HL-60 (cell line): Measurements from ENCODE around the gene NT5C1A.

Experiments used
- DNase-seq, 2 experiments: peaks; one replicate each; pipeline ENCODE4 v3.0.0-alpha.2; 2010 to 2020; ENCODE audit warnings: low read depth in 1 of 2, low spot score in 1 of 2
- H3K27ac ChIP-seq: fragments of 250-450 bp; sonication (Bioruptor Pico); replicated peaks from 2 replicates; pipeline ENCODE4 v1.5.1; 2020; ENCODE audit warnings: mild to moderate bottlenecking, moderate library complexity
- H3K27me3 ChIP-seq: fragments of 250-450 bp; sonication (Bioruptor Pico); 2 replicates; pipeline ENCODE4 v1.5.1; 2021; ENCODE audit warnings: mild to moderate bottlenecking, moderate library complexity; ENCODE audit not compliant: insufficient read depth, poor library complexity, severe bottlenecking
- H3K4me3 ChIP-seq: replicated peaks from 2 replicates; pipeline ENCODE4 v1.5.1; 2011; ENCODE audit warnings: mild to moderate bottlenecking, control low read depth, low read length; ENCODE audit not compliant: insufficient read depth
- GABPA ChIP-seq: IDR thresholded peaks from 2 replicates; pipeline ENCODE4 v1.6.1; 2012; ENCODE audit warnings: low read depth
- POLR2AphosphoS5 ChIP-seq: IDR thresholded peaks from 2 replicates; pipeline ENCODE4 v1.6.1; 2012; ENCODE audit warnings: low read depth
- SPI1 ChIP-seq: IDR thresholded peaks from 2 replicates; pipeline ENCODE4 v1.6.1; 2012; ENCODE audit warnings: low read depth, mild to moderate bottlenecking, borderline replicate concordance
- TF ChIP-seq, protein P1 (sequence below): IDR thresholded peaks from one replicate; pipeline ENCODE4 v1.5.1; 2011; ENCODE audit warnings: low read length, control low read depth, inconsistent platforms; ENCODE audit not compliant: insufficient read depth
- TF ChIP-seq, protein P2 (sequence below): IDR thresholded peaks from 2 replicates; pipeline ENCODE4 v1.6.1; 2012; ENCODE audit warnings: low read depth; ENCODE audit not compliant: insufficient replicate concordance

The NT5C1A gene

DNA sequence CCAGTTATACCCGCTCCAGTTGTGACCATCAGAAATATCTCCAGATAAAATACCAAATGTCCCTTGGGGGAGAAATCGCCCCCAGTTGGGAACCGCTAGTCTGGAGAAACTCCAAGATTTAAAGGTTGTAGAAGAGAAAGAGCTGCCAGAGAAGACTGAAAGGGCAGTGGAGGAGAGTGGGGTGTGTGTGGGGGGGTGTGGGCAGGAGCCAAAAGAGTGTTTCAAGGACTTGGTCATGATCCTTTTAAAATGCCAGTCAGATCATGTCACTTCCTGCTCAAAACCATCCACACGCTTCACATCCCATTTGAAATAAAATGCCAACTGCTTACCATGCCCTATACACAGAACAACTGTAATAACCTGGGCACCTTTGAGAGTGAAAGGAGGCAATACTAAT, 29.1 kb downstream of the NT5C1A start:
- TF ChIP-seq GABPA (no peak), SPI1 (no peak), POLR2AphosphoS5 (no peak)
- TF ChIP-seq, protein P1, sequence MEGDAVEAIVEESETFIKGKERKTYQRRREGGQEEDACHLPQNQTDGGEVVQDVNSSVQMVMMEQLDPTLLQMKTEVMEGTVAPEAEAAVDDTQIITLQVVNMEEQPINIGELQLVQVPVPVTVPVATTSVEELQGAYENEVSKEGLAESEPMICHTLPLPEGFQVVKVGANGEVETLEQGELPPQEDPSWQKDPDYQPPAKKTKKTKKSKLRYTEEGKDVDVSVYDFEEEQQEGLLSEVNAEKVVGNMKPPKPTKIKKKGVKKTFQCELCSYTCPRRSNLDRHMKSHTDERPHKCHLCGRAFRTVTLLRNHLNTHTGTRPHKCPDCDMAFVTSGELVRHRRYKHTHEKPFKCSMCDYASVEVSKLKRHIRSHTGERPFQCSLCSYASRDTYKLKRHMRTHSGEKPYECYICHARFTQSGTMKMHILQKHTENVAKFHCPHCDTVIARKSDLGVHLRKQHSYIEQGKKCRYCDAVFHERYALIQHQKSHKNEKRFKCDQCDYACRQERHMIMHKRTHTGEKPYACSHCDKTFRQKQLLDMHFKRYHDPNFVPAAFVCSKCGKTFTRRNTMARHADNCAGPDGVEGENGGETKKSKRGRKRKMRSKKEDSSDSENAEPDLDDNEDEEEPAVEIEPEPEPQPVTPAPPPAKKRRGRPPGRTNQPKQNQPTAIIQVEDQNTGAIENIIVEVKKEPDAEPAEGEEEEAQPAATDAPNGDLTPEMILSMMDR = no peak
- TF ChIP-seq, protein P2, sequence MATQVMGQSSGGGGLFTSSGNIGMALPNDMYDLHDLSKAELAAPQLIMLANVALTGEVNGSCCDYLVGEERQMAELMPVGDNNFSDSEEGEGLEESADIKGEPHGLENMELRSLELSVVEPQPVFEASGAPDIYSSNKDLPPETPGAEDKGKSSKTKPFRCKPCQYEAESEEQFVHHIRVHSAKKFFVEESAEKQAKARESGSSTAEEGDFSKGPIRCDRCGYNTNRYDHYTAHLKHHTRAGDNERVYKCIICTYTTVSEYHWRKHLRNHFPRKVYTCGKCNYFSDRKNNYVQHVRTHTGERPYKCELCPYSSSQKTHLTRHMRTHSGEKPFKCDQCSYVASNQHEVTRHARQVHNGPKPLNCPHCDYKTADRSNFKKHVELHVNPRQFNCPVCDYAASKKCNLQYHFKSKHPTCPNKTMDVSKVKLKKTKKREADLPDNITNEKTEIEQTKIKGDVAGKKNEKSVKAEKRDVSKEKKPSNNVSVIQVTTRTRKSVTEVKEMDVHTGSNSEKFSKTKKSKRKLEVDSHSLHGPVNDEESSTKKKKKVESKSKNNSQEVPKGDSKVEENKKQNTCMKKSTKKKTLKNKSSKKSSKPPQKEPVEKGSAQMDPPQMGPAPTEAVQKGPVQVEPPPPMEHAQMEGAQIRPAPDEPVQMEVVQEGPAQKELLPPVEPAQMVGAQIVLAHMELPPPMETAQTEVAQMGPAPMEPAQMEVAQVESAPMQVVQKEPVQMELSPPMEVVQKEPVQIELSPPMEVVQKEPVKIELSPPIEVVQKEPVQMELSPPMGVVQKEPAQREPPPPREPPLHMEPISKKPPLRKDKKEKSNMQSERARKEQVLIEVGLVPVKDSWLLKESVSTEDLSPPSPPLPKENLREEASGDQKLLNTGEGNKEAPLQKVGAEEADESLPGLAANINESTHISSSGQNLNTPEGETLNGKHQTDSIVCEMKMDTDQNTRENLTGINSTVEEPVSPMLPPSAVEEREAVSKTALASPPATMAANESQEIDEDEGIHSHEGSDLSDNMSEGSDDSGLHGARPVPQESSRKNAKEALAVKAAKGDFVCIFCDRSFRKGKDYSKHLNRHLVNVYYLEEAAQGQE = no peak
- Histone ChIP-seq H3K27me3 (peaks cover 21% of the 10 kb centered on the region), H3K4me3 (no peak overlapping the region), H3K27ac (no peak overlapping the region)
- no peak for DNase-seq

- DNase-seq = peak in 1 of 2 experiments; percentile 17
- Histone ChIP-seq H3K4me3 (no peak overlapping the region), H3K27me3 (peaks cover 33% of the 10 kb centered on the region), H3K27ac (no peak overlapping the region)
- TF ChIP-seq SPI1 (no peak), POLR2AphosphoS5 (no peak), GABPA (no peak)
- TF ChIP-seq, protein P1 = no peak
- TF ChIP-seq, protein P2 = no peak
These were observed 31.0 kb downstream of the NT5C1A start for GRCh38 chr1:39640861-39641260.

DNA sequence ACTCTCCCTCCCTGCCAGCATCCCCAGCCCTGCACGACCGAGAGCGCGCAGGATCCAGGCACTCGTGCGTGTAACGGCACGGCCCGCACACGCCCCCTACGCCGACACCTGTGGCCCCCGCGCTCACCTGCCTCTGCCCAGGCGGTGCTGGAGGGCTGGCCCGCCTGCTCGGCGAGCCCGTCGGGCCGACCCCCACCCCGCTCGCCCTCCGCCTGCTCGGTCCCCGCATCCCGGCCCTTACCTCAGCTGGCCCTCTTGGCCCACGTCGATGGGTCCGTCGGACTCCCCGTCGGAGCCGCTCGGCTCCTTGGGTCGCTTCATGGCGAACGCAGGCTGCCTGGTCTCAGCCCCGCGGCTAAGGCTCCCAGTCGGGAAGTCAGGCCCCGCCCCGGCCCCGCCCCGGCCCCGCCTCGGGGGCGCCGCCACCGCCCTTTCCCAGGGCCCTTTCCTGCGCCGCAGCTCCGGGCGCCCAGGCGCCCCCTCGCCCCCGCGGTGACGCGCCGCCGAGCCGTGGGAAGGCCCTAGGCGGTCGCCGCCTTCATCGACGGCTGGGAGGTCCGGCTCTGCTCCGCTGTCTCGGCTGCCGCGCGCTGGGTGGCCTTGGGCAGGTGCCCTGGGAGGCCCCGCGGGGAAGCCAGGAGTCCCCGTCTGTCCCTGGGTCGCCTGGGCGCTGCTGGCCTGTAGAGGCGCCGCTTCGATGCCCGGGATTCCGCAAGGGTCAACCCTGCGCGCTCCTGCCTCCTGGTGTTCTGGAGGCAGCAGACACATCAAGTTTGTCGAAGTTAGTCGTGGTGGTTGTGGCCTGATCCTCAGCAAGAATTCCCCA, 32.4 kb downstream of the NT5C1A start, which contains the start of gene HEYL:
Gene HEYL, minus strand, starts transcription at position 339 of the 826 bp plus-strand sequence. Its CDS starts 18 bp downstream, at position 321.
- Histone ChIP-seq H3K27ac (no peak within 1 kb of the TSS), H3K4me3 (peak within 1 kb of the TSS; percentile 31), H3K27me3 (peaks cover 33% of the 10 kb centered on the region)
- TF ChIP-seq, protein P2 = no peak
- peak in 1 of 2 experiments; percentile 11 for DNase-seq
